ENCODE data around the gene PLSCR4.

PLSCR4 gene

DNA sequence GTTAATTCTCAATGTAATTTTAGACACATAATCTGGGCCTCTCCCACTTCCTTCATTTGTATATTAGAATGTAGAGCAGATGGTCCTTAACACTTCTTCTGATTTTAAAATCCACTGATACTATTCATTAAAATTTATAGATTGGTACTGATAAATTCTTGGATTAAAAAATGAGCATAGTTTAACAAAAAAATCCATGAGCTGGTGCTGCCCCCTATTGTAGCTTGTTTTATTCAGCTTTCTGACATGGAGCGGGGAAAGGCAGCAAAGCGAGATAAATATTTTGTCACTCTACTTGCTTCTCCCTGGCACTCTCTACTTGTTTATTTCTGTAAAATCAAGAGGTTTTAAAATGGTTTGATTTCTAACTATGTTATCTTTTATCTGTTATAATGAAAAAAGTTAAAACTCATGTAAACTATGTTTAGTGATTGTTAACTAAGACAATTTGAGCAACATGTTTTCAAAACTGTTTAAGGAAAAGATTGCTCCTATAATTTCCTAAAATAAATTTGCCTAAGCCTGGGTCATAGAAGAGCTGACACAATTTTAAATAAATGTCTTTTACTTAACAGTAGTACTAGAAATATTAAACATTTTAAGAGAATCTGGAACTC is 63.5 kb downstream of the PLSCR4 start:
- ChIA-PET CTCF (interaction anchor here (1.0 to 4.1 kb wide), 2 partner anchors 122 to 126 kb away, joined by 3 to 42 read pairs; no protein-coding TSS in a partner anchor), POLR2A (ENCODE audit: low non-redundant PET) (no interaction called here)
- peak; percentile 26 for DNase-seq (ENCODE audit: low spot score)
- TF ChIP-seq, protein P1, sequence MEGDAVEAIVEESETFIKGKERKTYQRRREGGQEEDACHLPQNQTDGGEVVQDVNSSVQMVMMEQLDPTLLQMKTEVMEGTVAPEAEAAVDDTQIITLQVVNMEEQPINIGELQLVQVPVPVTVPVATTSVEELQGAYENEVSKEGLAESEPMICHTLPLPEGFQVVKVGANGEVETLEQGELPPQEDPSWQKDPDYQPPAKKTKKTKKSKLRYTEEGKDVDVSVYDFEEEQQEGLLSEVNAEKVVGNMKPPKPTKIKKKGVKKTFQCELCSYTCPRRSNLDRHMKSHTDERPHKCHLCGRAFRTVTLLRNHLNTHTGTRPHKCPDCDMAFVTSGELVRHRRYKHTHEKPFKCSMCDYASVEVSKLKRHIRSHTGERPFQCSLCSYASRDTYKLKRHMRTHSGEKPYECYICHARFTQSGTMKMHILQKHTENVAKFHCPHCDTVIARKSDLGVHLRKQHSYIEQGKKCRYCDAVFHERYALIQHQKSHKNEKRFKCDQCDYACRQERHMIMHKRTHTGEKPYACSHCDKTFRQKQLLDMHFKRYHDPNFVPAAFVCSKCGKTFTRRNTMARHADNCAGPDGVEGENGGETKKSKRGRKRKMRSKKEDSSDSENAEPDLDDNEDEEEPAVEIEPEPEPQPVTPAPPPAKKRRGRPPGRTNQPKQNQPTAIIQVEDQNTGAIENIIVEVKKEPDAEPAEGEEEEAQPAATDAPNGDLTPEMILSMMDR (conservative IDR thresholded peaks at IDR 0.05; ENCODE audit: low read depth) = peak; percentile 65
- no peak overlapping the region for H3K27ac ChIP-seq

DNA sequence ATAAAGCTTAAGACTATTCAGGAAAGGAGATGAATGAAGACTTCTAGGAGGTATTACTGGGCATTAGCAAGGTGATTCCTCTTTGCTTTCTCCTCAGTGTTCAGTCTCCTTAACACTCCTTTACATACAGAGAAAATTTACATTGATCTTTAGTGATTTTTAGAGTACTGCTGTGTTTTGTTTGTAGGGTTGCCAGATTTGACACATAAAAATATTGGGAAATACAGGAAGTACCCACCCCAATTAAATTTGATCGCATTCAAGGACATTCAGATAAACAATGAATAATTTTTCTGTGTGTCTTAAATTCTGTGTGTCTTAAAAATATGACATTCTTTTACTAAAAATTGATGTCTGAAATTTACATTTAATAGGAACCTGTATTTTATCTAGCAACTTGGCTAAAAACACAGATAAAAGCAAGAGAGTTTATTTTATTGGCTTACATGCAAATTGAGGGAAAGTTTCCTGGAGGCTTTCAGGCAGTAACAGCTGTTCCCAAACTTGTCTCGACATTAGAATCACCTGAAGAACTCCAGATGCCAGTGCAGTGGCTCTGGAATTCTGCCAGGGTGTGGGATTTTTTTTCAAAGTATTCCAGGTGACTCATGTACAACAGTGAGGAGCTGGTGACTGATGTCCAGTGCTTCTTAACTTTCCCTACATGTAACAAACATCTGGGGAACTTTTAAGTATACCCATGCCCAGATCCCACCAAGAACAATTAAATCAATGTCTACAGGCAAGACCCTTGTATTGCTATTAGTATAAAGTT is 66.5 kb downstream of the PLSCR4 start:
- TF ChIP-seq, protein P1 (conservative IDR thresholded peaks at IDR 0.05; ENCODE audit: low read depth) = no peak
- POLR2A ChIA-PET (ENCODE audit: low non-redundant PET) = no interaction called here
- CTCF ChIA-PET = interaction anchor here (0.7 to 2.7 kb wide), 2 partner anchors 12 to 119 kb away, joined by 4 to 14 read pairs; no protein-coding TSS in a partner anchor
- no peak overlapping the region for H3K27ac ChIP-seq
- DNase-seq (ENCODE audit: low spot score) = peak; percentile 54

DNA sequence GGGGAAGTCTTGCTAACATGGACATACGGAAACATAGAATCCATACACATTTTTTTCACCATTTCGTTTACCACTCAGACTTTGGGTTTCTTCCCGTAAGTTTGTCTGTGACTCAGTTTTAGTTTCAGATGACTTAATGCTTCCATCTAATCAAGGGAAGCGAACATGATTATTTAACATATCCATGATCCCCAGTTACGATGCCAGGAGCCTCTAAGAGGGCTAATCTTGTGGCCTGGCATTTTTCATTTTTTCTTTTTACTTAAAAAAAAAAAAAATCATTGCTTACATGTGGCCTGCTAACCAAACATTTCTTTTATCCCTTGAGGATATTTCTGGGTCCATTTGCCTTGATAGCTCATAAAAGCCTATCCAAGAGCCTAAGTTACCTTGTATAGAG is 69.7 kb downstream of the PLSCR4 start:
- TF ChIP-seq, protein P1 (conservative IDR thresholded peaks at IDR 0.05; ENCODE audit: low read depth) = no peak
- POLR2A ChIA-PET (ENCODE audit: low non-redundant PET) = no interaction called here
- CTCF ChIA-PET = no interaction called here
- DNase-seq (ENCODE audit: low spot score) = no peak
- no peak overlapping the region for H3K27ac ChIP-seq

DNA sequence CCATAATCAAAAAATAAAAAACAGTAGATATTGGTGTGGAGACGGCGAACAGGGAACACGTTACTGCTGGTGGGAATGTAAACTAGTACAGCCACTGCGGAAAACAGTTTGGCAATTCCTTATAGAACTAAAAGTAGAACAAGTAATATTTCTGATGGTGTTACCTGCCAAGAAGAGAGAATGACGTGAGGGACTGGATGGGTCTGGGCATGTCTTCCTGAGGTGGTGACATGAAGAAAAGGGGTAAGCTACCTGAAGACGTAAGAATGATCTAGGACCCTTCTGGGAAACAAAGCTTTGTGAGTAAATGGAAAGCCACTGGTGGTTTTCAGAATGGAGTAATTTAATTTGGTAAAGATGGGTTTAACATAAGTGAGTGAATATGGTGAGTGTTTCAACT is 70.5 kb downstream of the PLSCR4 start:
- TF ChIP-seq, protein P1 (conservative IDR thresholded peaks at IDR 0.05; ENCODE audit: low read depth) = no peak
- CTCF ChIA-PET = interaction anchor here (0.6 to 0.7 kb wide), 2 partner anchors 17 to 39 kb away, joined by 4 to 5 read pairs; no protein-coding TSS in a partner anchor
- DNase-seq (ENCODE audit: low spot score) = no peak
- H3K27ac ChIP-seq = no peak overlapping the region
- POLR2A ChIA-PET (ENCODE audit: low non-redundant PET) = no interaction called here

DNA sequence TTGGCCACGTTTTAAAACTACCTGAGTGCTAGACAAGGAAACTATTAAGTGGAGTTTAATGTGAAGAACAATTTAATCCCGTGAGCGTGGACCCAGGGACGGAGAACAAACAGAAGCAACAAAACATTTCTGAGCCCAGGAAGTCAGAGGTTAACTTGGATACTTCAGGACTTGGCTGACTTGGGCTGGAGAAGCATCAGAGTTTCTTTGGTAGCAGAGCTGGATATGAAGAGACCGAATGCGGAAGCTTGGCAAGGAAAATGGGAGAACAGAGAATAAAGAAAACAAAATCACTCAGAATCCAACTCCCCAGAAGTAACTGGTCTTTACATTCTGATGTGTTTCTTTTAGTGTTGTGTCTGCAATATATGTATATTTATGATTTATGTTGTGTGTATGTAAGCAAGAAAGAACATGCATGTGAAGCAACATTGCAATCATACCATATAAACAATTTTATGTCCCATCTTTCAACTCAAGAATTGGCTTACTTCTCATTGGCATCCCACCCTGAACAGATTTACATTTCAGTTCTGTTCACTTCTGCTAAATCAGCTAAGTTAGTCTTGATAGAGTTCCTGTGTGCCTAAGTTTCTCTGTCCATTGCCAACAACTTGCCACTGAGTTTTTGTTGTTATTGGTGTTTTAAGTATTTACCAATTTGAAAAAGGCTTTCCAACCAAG is 72.8 kb downstream of the PLSCR4 start:
- ChIA-PET CTCF (interaction anchor here (1.1 kb wide), 1 partner anchor 113 kb away, joined by 3 read pairs; no protein-coding TSS in a partner anchor), POLR2A (ENCODE audit: low non-redundant PET) (no interaction called here)
- TF ChIP-seq, protein P1 (conservative IDR thresholded peaks at IDR 0.05; ENCODE audit: low read depth) = no peak
- no peak for DNase-seq (ENCODE audit: low spot score)
- no peak overlapping the region for H3K27ac ChIP-seq

DNA sequence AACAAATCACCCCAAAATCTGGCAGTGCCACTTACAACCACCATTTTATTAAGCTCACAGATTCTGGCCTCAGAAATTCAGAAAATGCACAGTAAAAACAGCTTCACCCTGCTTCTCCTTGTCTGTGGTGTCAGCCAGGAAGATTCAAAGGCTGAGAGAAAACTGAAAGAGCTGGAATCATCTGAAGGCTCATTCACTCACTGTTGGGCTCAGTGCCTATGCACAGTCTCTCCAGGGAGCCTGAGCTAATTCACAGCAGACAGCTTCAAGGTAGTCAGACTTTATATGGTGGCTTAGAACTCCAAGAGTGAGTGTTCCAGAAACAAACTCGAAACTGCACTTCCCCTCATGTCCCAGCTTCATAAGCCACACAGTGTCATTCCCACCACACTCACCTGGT is 73.4 kb downstream of the PLSCR4 start:
- no peak overlapping the region for H3K27ac ChIP-seq
- POLR2A ChIA-PET (ENCODE audit: low non-redundant PET) = no interaction called here
- TF ChIP-seq, protein P1 (conservative IDR thresholded peaks at IDR 0.05; ENCODE audit: low read depth) = no peak
- DNase-seq (ENCODE audit: low spot score) = no peak
- CTCF ChIA-PET = interaction anchor here (1.1 kb wide), 1 partner anchor 112 kb away, joined by 3 read pairs; no protein-coding TSS in a partner anchor
